ENCODE results near the gene OOEP.

OOEP gene

DNA sequence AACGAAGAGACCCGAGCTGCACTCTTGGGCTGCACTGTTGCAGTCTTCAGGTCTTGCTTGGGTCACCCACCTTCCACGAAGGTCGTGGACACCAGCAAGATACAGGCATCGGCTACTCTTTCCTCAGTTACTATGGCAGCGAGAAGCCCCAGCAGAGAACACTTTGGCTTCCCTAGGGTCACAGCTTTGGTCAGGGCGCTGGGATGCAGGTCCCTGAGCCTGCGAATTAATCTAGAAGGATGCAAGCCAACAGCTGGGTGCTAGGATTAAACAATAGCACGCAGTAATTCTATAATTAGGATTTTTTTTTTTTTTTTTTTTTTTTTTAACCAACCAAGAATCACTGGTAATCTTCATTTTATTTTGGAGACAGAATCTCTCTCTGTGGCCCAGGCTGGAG lies 5.1 kb downstream of the OOEP start:
- Histone ChIP-seq H3K4me1 (ENCODE audit: control insufficient read depth in 1 of 2, insufficient read depth in 2 of 2, low read length in 2 of 2) (no peaks in the 10 kb centered on the region), H3K36me3 (ENCODE audit: control insufficient read depth in 1 of 2, insufficient read depth in 2 of 2, low read length in 2 of 2) (no peaks in the 10 kb centered on the region), H3K4me3 (ENCODE audit: low read depth in 1 of 2, low read length in 2 of 2) (no peak overlapping the region), H3K27me3 (ENCODE audit: low read depth, low read length) (no peaks in the 10 kb centered on the region), H3K27ac (ENCODE audit: low read length) (no peak overlapping the region), H3K9me3 (ENCODE audit: control insufficient read depth in 1 of 2, low read length in 2 of 2) (no peaks in the 10 kb centered on the region)

DNA sequence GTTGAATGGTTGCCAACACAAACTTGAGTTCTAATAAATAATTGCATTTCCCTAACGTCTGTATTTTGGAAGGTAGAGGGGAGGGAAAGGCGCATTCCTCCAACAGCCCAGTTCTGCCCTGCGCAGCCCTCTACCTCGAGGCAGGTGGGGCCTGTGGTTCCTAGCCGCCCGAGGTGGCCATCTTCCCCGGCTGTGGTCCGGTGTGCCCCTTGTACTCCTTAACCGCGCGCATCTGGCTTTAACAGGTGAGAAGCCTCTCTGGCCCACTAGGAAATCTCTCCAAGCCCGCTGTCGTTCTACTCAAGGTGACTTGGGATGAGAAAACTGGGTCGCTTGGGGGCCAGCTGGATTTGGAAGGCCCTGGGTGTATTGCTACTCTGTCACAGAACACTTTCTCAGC lies 5.6 kb downstream of the OOEP start:
- Histone ChIP-seq H3K27me3 (ENCODE audit: low read depth, low read length) (no peaks in the 10 kb centered on the region), H3K4me1 (ENCODE audit: control insufficient read depth in 1 of 2, insufficient read depth in 2 of 2, low read length in 2 of 2) (no peaks in the 10 kb centered on the region), H3K9me3 (ENCODE audit: control insufficient read depth in 1 of 2, low read length in 2 of 2) (no peaks in the 10 kb centered on the region), H3K4me3 (ENCODE audit: low read depth in 1 of 2, low read length in 2 of 2) (no peak overlapping the region), H3K27ac (ENCODE audit: low read length) (no peak overlapping the region), H3K36me3 (ENCODE audit: control insufficient read depth in 1 of 2, insufficient read depth in 2 of 2, low read length in 2 of 2) (no peaks in the 10 kb centered on the region)

DNA sequence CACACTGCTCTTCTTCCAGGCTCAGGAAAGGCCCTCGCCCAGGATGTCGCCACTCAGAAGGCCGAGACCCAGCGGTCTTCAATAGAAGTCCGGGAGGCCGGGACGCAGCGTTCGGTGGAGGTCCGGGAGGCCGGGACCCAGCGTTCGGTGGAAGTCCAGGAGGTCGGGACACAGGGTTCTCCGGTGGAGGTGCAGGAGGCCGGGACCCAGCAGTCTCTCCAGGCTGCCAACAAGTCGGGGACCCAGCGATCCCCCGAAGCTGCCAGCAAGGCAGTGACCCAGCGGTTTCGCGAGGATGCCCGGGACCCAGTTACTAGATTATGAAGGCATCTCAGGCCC lies 6.2 kb downstream of the OOEP start:
- Histone ChIP-seq H3K4me1 (ENCODE audit: control insufficient read depth in 1 of 2, insufficient read depth in 2 of 2, low read length in 2 of 2) (no peaks in the 10 kb centered on the region), H3K36me3 (ENCODE audit: control insufficient read depth in 1 of 2, insufficient read depth in 2 of 2, low read length in 2 of 2) (no peaks in the 10 kb centered on the region)

DNA sequence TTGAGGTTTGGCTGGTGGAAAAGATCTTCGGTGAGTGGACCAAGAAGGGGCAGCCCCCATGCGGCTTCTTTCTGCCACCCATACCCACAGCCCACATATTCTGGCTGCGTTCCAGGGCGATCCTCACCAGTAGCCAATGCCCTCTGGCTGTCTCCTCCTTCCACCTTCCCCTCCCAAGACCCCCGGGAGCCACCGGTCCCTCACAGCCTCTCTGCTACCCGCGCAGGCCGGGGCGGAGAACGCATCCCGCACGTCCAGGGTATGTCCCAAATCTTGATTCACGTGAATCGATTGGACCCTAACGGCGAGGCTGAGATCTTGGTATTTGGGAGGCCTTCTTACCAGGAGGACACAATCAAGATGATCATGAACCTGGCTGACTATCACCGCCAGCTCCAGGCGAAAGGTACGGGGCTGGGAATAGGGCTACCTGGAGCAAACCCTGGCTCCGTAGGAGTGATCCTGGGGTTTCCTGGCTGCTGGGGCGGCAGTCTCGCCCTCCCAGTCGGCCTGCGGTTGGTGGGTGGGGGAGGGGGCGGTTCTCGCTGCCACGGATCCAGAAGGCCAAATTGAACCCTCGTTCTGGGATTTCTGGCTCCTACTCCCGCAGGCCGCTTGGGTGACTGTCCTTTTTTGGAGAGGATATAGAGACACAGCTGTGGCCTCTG lies 6.7 kb downstream of the OOEP start:
- Histone ChIP-seq H3K36me3 (ENCODE audit: control insufficient read depth in 1 of 2, insufficient read depth in 2 of 2, low read length in 2 of 2) (no peaks in the 10 kb centered on the region), H3K27me3 (ENCODE audit: low read depth, low read length) (no peaks in the 10 kb centered on the region), H3K4me1 (ENCODE audit: control insufficient read depth in 1 of 2, insufficient read depth in 2 of 2, low read length in 2 of 2) (no peaks in the 10 kb centered on the region), H3K9me3 (ENCODE audit: control insufficient read depth in 1 of 2, low read length in 2 of 2) (no peaks in the 10 kb centered on the region), H3K4me3 (ENCODE audit: low read depth in 1 of 2, low read length in 2 of 2) (no peak overlapping the region), H3K27ac (ENCODE audit: low read length) (no peak overlapping the region)

More for the DNA sequence above, 6.2 kb downstream of the OOEP start:
- Histone ChIP-seq H3K4me3 (ENCODE audit: low read depth in 1 of 2, low read length in 2 of 2) (no peak overlapping the region), H3K27me3 (ENCODE audit: low read depth, low read length) (no peaks in the 10 kb centered on the region), H3K9me3 (ENCODE audit: control insufficient read depth in 1 of 2, low read length in 2 of 2) (no peaks in the 10 kb centered on the region), H3K27ac (ENCODE audit: low read length) (no peak overlapping the region)

DNA sequence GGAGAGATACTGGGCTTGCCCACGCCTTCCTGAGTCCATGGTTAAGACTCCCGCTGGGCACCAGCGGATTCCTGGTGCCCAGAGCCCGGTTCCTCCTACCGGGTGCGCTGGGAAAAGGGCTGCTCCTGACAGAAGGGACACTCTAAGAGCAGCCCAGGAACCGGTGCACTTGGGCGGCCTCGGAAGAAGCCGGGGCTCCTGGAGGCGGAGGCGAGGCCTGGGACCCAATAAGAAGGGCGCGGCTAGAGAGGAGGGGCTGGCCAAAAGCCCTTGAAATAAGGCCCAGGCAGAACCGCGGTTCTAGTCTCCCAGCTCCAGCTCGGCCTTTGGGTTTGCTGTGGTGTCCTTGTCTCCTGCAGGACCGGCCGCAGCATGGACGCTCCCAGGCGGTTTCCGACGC lies 7.3 kb downstream of the OOEP start, which contains the start of gene KHDC3L:
TSS of gene KHDC3L (plus strand) at position 301 of the 400 bp plus-strand sequence. CDS start at position 373, 72 bp downstream.
- H3K27me3 ChIP-seq (ENCODE audit: low read depth, low read length) = no peaks in the 10 kb centered on the region
- no peaks in the 10 kb centered on the region for H3K4me1 ChIP-seq (ENCODE audit: control insufficient read depth in 1 of 2, insufficient read depth in 2 of 2, low read length in 2 of 2)
- H3K27ac ChIP-seq (ENCODE audit: low read length) = no peak within 1 kb of the TSS
- no peak within 1 kb of the TSS for H3K4me3 ChIP-seq (ENCODE audit: low read depth in 1 of 2, low read length in 2 of 2)
- H3K9me3 ChIP-seq (ENCODE audit: control insufficient read depth in 1 of 2, low read length in 2 of 2) = no peaks in the 10 kb centered on the region
- no peaks in the 10 kb centered on the region for H3K36me3 ChIP-seq (ENCODE audit: control insufficient read depth in 1 of 2, insufficient read depth in 2 of 2, low read length in 2 of 2)

DNA sequence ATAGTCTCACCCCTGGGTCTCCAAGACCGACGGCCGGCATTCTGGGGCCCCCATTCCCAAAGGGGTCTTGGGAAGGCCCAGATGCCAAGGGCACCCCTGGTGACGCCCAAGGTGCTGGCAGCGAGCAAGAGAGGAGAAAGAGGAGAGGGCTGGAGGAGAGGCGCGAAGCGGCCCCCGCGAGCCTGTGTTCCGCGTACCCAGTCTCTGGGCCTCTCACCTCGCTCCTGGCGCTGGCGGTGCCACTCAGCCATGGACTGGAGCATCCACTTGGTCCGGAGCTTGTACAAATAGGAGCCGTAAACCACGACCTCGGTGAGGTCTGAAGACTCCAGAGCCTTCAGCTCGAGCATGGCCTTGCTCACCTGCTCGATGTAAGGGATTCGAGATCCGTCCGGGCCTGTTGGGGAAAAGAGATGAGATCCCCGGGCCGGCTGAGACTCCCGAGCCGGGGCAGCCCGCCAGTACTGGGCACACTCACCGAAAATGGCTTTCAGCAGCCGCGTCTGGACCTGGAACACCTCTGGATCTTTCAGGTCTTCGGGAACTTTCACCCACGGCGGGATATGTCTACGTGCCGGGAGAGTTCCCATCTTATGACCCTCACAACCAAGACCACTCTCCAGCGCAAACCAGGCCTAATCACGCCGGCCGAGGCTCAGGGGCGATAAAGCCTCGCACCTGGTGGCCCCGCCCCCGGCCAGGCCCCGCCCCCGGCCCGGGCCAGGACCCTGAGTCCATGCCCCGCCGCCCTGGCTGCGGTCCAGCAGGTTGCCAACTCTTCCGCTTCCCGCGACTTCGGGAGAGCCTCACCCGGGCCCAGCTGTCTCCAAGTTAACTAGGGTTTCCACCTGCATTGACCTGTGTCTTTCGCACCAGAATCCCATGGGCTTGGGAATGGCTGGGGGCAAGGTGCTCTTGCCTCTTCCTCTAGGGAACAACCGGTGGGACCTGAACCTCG lies 15.8 kb downstream of the OOEP start, which contains the start of gene DPPA5:
TSS of gene DPPA5 (minus strand) at position 641 of the 958 bp plus-strand sequence. CDS start at position 590, 51 bp downstream.
- no peaks in the 10 kb centered on the region for H3K9me3 ChIP-seq (ENCODE audit: control insufficient read depth in 1 of 2, low read length in 2 of 2)
- no peaks in the 10 kb centered on the region for H3K27me3 ChIP-seq (ENCODE audit: low read depth, low read length)
- no peak within 1 kb of the TSS for H3K27ac ChIP-seq (ENCODE audit: low read length)
- no peaks in the 10 kb centered on the region for H3K4me1 ChIP-seq (ENCODE audit: control insufficient read depth in 1 of 2, insufficient read depth in 2 of 2, low read length in 2 of 2)
- H3K36me3 ChIP-seq (ENCODE audit: control insufficient read depth in 1 of 2, insufficient read depth in 2 of 2, low read length in 2 of 2) = no peaks in the 10 kb centered on the region
- H3K4me3 ChIP-seq (ENCODE audit: low read depth in 1 of 2, low read length in 2 of 2) = no peak within 1 kb of the TSS

DNA sequence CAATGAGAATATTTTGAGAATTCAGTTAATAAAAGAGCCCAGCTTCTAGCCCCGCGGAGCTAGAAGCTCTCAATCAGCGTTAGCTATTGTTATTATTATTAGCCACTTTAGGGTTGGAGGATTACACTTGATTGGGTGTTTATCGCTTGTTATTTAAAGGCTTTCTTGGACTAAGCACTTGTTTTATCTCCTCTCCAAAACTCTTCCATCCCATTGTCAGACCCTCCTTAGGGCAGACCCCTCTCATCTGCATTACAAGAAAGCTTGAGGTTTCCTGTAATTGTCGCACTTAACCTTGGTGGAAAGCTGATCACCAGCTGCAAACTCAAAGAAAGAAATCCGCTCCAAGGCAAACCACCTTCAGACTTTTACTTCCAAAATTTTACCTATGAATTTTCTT lies 20.4 kb downstream of the OOEP start:
- Histone ChIP-seq H3K27me3 (ENCODE audit: low read depth, low read length) (no peaks in the 10 kb centered on the region), H3K4me1 (ENCODE audit: control insufficient read depth in 1 of 2, insufficient read depth in 2 of 2, low read length in 2 of 2) (no peaks in the 10 kb centered on the region), H3K36me3 (ENCODE audit: control insufficient read depth in 1 of 2, insufficient read depth in 2 of 2, low read length in 2 of 2) (no peaks in the 10 kb centered on the region), H3K9me3 (ENCODE audit: control insufficient read depth in 1 of 2, low read length in 2 of 2) (no peaks in the 10 kb centered on the region), H3K27ac (ENCODE audit: low read length) (no peak overlapping the region), H3K4me3 (ENCODE audit: low read depth in 1 of 2, low read length in 2 of 2) (no peak overlapping the region)

DNA sequence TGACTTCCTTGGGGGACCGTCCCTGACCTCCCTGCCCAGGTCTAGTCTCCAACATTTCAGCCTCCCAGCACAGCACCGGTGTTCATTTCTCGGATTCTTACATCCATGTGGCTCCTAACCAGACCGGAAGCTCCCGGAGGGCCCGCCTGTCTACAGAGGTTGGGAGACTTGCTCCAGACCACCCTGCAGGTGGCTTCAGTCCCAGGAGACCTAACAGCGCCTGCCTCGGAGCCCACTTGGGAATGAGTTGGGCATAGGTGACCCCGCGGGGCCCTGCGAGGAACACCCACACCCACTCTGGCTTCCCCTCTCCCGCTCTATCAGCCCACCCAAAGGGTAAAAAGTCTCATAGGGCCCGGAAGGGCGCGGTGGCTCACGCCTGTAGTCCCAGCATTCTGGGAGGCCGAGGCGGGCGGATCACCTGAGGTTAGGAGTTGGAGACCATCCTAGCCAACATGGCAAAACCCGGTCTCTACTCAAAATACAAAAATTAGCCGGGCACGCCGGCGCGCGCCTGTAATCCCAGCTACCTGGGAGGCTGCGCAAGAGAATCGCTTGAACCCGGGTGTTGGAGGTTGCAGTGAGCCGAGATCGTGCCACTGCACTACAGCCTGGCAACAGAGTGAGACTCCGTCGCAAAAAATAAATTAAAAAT lies 21.0 kb downstream of the OOEP start:
- H3K4me3 ChIP-seq (ENCODE audit: low read depth in 1 of 2, low read length in 2 of 2) = no peak overlapping the region
- no peaks in the 10 kb centered on the region for H3K4me1 ChIP-seq (ENCODE audit: control insufficient read depth in 1 of 2, insufficient read depth in 2 of 2, low read length in 2 of 2)
- no peaks in the 10 kb centered on the region for H3K36me3 ChIP-seq (ENCODE audit: control insufficient read depth in 1 of 2, insufficient read depth in 2 of 2, low read length in 2 of 2)
- H3K9me3 ChIP-seq (ENCODE audit: control insufficient read depth in 1 of 2, low read length in 2 of 2) = no peaks in the 10 kb centered on the region
- H3K27me3 ChIP-seq (ENCODE audit: low read depth, low read length) = no peaks in the 10 kb centered on the region
- no peak overlapping the region for H3K27ac ChIP-seq (ENCODE audit: low read length)

DNA sequence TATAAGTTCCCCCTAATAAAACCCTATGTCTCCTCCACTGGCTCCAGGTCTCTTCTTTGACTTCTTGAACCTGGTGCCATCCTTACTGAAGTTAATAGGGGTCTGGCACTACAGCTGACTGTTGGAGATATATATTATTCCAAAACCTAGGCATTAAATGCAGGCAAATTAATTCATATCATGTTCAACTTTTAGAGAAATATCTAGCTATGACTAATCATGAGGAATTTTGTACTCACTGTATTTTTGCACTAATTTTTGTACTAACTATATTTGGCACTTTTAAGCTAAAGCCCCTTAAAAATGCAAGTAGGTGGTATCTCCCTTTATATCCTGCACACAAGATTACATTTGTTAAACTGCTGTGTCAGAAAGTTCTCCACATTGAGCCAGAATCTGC lies 26.5 kb downstream of the OOEP start:
- no peak overlapping the region for H3K4me3 ChIP-seq (ENCODE audit: low read depth in 1 of 2, low read length in 2 of 2)
- no peaks in the 10 kb centered on the region for H3K9me3 ChIP-seq (ENCODE audit: control insufficient read depth in 1 of 2, low read length in 2 of 2)
- H3K4me1 ChIP-seq (ENCODE audit: control insufficient read depth in 1 of 2, insufficient read depth in 2 of 2, low read length in 2 of 2) = no peaks in the 10 kb centered on the region
- no peaks in the 10 kb centered on the region for H3K36me3 ChIP-seq (ENCODE audit: control insufficient read depth in 1 of 2, insufficient read depth in 2 of 2, low read length in 2 of 2)
- H3K27ac ChIP-seq (ENCODE audit: low read length) = no peak overlapping the region
- no peaks in the 10 kb centered on the region for H3K27me3 ChIP-seq (ENCODE audit: low read depth, low read length)

DNA sequence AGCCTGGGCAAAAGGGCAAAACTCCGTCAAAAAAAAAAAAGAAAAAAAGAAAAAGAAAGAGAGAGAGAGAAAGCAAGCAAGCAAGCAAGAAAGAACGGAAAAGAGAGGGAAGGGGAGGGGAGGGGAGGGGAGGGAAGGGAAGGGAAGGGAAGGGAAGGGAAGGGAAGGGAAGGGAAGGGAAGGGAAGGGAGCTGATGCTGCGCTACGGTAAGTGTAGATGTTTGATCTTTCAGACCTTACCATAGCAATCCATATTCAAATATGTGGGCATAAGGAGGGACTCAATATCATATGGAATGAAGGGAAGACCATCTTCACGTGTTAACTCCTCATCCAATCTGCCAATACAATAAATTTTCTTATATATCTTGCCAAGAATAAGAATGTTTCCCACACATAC lies 27.5 kb downstream of the OOEP start:
- no peaks in the 10 kb centered on the region for H3K9me3 ChIP-seq (ENCODE audit: control insufficient read depth in 1 of 2, low read length in 2 of 2)

DNA sequence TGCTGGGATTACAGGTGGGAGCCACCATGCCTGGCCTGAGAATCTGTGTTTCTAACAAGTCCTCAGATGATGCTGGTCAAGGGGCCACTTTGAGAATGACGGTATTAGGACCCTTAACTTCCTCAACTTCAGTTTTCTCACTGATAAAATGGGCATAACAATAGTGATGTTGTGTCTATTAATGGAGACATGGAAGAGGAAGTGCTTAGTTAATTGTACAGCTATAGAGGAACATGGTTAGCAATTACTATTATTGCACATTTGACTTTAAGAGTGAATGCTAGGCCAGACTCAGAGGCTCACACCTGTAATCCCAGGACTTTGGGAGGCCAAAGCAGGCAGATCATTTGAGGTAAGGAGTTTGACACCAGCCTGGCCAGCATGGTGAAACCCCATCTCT lies 28.4 kb downstream of the OOEP start:
- Histone ChIP-seq H3K4me3 (ENCODE audit: low read depth in 1 of 2, low read length in 2 of 2) (no peak overlapping the region), H3K27me3 (ENCODE audit: low read depth, low read length) (no peaks in the 10 kb centered on the region), H3K9me3 (ENCODE audit: control insufficient read depth in 1 of 2, low read length in 2 of 2) (no peaks in the 10 kb centered on the region), H3K27ac (ENCODE audit: low read length) (no peak overlapping the region), H3K4me1 (ENCODE audit: control insufficient read depth in 1 of 2, insufficient read depth in 2 of 2, low read length in 2 of 2) (no peaks in the 10 kb centered on the region), H3K36me3 (ENCODE audit: control insufficient read depth in 1 of 2, insufficient read depth in 2 of 2, low read length in 2 of 2) (no peaks in the 10 kb centered on the region)

More for the DNA sequence above, 27.5 kb downstream of the OOEP start:
- Histone ChIP-seq H3K4me1 (ENCODE audit: control insufficient read depth in 1 of 2, insufficient read depth in 2 of 2, low read length in 2 of 2) (no peaks in the 10 kb centered on the region), H3K4me3 (ENCODE audit: low read depth in 1 of 2, low read length in 2 of 2) (no peak overlapping the region), H3K36me3 (ENCODE audit: control insufficient read depth in 1 of 2, insufficient read depth in 2 of 2, low read length in 2 of 2) (no peaks in the 10 kb centered on the region), H3K27ac (ENCODE audit: low read length) (no peak overlapping the region), H3K27me3 (ENCODE audit: low read depth, low read length) (no peaks in the 10 kb centered on the region)

All from muscle layer of duodenum (tissue), 2 donors.